ENCODE results near the gene SMG6. TPM values are rescaled to one million over a fixed set of nuclear protein-coding genes. Genes with fewer than 3 reads are reported as not detected.
A peak's percentile ranks its signal among the peaks of the same experiment; 100 is the strongest.

SMG6 gene
- total RNA-seq, 2 donors from 2014 or later, result 12.5 to 22.1 TPM

DNA sequence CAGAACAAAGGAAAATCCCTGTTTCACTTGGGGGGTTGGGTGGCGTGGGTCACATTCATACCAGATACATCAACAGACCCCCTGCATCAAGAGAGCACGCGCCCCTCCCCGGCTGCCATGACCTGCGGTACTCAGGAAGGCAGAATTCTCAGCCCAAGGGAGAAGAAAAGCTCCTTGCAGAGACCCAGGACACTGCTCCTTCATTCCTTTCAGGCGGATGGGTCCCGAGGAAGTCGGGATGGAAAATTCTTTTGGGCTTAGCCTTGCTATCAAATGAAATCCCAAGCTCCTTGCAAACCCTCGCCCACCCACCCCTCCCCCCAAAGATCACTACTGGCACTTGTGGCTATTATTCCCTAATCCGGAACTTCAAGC lies 208.1 kb downstream of the SMG6 start:
- intact Hi-C loops (cut with DNase I), result loop anchor here (10.0 kb wide), 1 partner anchor 149 kb away; no protein-coding TSS in a partner anchor
- H3K36me3 ChIP-seq (replicated peaks in 1 of 2; ENCODE audit: insufficient read depth in 1 of 2, low read depth in 2 of 2), result no peaks in the 10 kb centered on the region
- TF ChIP-seq CTCF (IDR thresholded peaks at IDR 0.05) (no peak), POLR2A (IDR thresholded peaks at IDR 0.05) (no peak)
- H3K4me1 ChIP-seq, result peaks cover 18% of the 10 kb centered on the region
- no peaks in the 10 kb centered on the region for H3K27me3 ChIP-seq
- H3K9me3 ChIP-seq, result no peaks in the 10 kb centered on the region
- no peak for ATAC-seq
- peak overlapping the region in 1 of 4 donors; percentile 29 for H3K27ac ChIP-seq
- H3K4me3 ChIP-seq, result no peak overlapping the region
- WGBS, 2 donors, result 82 to 94% methylated on average over 8 to 10 of the region's 10 CpGs
- no peak for DNase-seq

- intact Hi-C loops (cut with DNase I), result loop anchor here (10.0 kb wide), 1 partner anchor 150 kb away; no protein-coding TSS in a partner anchor
- Histone ChIP-seq H3K4me1 (peaks cover 18% of the 10 kb centered on the region), H3K27me3 (no peaks in the 10 kb centered on the region), H3K27ac (peak overlapping the region in 1 of 4 donors; percentile 29), H3K36me3 (replicated peaks in 1 of 2; ENCODE audit: insufficient read depth in 1 of 2, low read depth in 2 of 2) (no peaks in the 10 kb centered on the region), H3K4me3 (no peak overlapping the region), H3K9me3 (no peaks in the 10 kb centered on the region)
- 63 to 69% methylated on average over 11 to 12 of the region's 12 CpGs for WGBS, 2 donors
- ATAC-seq (peak; percentile 34), DNase-seq (peak; percentile 45 to 89 (median 71))
- TF ChIP-seq CTCF (IDR thresholded peaks at IDR 0.05) (peak; percentile 17 to 94 (median 53)), POLR2A (IDR thresholded peaks at IDR 0.05) (no peak)
These were observed 208.6 kb downstream of the SMG6 start for GRCh38 chr17:2094891-2095535.

GRCh38 chr17:2093349-2093748 lies 210.2 kb downstream of the SMG6 start:
- Histone ChIP-seq H3K4me3 (no peak overlapping the region), H3K4me1 (peaks cover 22% of the 10 kb centered on the region), H3K27me3 (no peaks in the 10 kb centered on the region), H3K27ac (peak overlapping the region in 2 of 4 donors; percentile 27 to 29), H3K9me3 (no peaks in the 10 kb centered on the region), H3K36me3 (replicated peaks in 1 of 2; ENCODE audit: insufficient read depth in 1 of 2, low read depth in 2 of 2) (no peaks in the 10 kb centered on the region)
- DNase-seq (peak; percentile 34 to 78 (median 60)), ATAC-seq (peak; percentile 51)
- 20 to 31% methylated on average over 4 to 5 of the region's 5 CpGs for WGBS, 2 donors
- TF ChIP-seq POLR2A (IDR thresholded peaks at IDR 0.05) (no peak), CTCF (IDR thresholded peaks at IDR 0.05) (no peak)
- intact Hi-C loops (cut with DNase I), result loop anchor here (10.0 kb wide), 1 partner anchor 151 kb away; no protein-coding TSS in a partner anchor

- intact Hi-C loops (cut with DNase I), result loop anchor here (10.0 kb wide), 1 partner anchor 153 kb away; no protein-coding TSS in a partner anchor
- Histone ChIP-seq H3K27me3 (no peaks in the 10 kb centered on the region), H3K4me3 (no peak overlapping the region), H3K9me3 (no peaks in the 10 kb centered on the region), H3K27ac (no peak overlapping the region), H3K4me1 (peaks cover 26% of the 10 kb centered on the region), H3K36me3 (replicated peaks in 1 of 2; ENCODE audit: insufficient read depth in 1 of 2, low read depth in 2 of 2) (no peaks in the 10 kb centered on the region)
- 93 to 100% methylated on average over 4 of the region's 4 CpGs for WGBS, 2 donors
- TF ChIP-seq POLR2A (IDR thresholded peaks at IDR 0.05) (no peak), CTCF (IDR thresholded peaks at IDR 0.05) (no peak)
- ATAC-seq, result no peak
- no peak for DNase-seq
These were observed 211.3 kb downstream of the SMG6 start for GRCh38 chr17:2092253-2092652.
